Measurements from ENCODE around the gene ACSS2.

ACSS2 gene

DNA sequence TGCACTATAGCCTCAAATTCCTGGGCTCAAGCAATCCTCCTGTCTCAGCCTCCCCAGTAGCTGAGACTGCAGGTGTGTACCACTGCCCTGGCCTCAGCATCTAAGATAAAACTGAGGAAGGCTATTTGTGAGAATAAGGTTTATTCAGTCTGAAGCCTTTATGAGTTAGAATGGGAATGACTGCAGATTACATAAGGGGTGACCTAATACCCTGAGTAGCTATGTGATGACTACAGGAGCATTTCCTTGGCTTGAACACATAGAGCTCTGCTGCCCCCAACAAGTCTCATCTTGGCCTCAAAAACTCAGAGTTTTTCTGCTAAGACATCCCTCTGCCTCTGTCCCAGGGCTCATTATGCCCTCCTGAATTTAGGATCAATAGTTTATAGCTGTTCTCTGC, 71.6 kb downstream of the ACSS2 start:
- no peak for DNase-seq (ENCODE audit: low read depth in 2 of 2)

DNA sequence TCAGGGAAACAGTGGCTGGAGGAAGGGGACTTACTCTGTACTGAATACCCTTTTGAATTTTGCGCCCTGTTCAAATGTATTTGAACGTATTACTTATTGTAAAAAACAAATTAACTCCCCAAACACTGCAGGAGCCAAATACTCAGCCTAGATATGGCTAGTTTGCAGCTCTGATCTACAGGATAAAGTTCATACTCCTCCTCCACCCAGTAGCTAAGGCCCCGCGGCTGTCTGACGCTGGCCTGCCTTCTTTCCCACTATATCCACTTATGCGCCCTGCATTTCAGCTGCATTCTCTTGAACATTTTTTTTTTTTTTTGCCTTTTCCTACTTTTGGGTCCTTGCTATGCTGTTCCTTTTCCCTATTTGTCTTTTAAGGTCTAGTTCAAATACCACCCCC, 72.7 kb downstream of the ACSS2 start:
- DNase-seq (ENCODE audit: low read depth in 2 of 2): no peak

- no peak for DNase-seq (ENCODE audit: low read depth in 2 of 2)
These were observed 74.8 kb downstream of the ACSS2 start for GRCh38 chr20:34951252-34951651.

- DNase-seq (ENCODE audit: low read depth in 2 of 2): no peak
These were observed 75.2 kb downstream of the ACSS2 start for GRCh38 chr20:34951652-34952051.

DNA sequence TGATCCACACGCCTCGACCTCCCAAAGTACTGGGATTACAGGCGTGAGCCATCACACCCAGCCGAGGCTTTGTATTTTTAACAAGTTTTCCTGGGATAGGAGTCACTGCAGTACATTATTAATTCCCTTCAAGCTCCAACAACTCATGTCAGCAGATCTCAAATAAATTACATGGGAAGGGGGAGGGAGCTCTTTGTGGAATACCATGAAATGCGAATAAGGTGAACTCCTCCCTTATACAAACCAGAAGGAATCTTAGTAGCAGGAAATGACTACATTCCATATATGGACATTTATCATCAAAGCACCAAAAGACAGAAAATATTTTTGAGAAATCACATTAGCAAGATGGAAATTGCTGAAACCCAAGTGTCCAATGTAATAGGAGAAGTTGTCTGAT, 76.3 kb downstream of the ACSS2 start:
- DNase-seq (ENCODE audit: low read depth in 2 of 2): no peak

GRCh38 chr20:34953960-34954359, 77.5 kb downstream of the ACSS2 start:
- no peak for DNase-seq (ENCODE audit: low read depth in 2 of 2)

DNA sequence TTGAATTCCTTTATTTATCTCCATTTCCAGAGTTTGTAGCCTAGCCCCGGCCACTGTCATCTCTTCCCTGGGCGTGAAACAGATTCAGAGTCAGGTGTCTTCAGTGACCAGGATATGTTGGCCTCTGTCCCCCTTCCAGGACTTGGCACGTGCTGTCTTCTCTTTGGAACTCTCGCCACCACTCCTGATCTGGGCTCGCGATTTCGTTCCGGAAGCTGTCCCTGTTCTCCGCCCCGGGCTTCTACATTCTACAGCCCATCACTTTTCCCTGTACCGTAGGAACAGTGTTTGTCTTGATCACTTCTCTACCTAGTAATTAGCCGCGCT, 78.5 kb downstream of the ACSS2 start:
- no peak for DNase-seq (ENCODE audit: low read depth in 2 of 2)

GRCh38 chr20:34955231-34956040, 79.0 kb downstream of the ACSS2 start, which contains the start of the genes GSS and MYH7B:
TSS of gene GSS (minus strand) at chr20:34955806. CDS start at chr20:34951852, 3,954 bp downstream.
TSS of gene MYH7B (plus strand) at chr20:34955868. CDS start at chr20:34978006, 22,138 bp downstream.
- peak; percentile 96 to 97 for DNase-seq (ENCODE audit: low read depth in 2 of 2)

- no peak for DNase-seq (ENCODE audit: low read depth in 2 of 2)
These were observed 79.6 kb downstream of the ACSS2 start for GRCh38 chr20:34956041-34956458.

GRCh38 chr20:34956751-34957472, 80.5 kb downstream of the ACSS2 start:
- no peak for DNase-seq (ENCODE audit: low read depth in 2 of 2)

- DNase-seq (ENCODE audit: low read depth in 2 of 2): no peak
These were observed 88.1 kb downstream of the ACSS2 start for GRCh38 chr20:34964486-34964885.

GRCh38 chr20:34965051-34965450, 88.6 kb downstream of the ACSS2 start:
- no peak for DNase-seq (ENCODE audit: low read depth in 2 of 2)

DNA sequence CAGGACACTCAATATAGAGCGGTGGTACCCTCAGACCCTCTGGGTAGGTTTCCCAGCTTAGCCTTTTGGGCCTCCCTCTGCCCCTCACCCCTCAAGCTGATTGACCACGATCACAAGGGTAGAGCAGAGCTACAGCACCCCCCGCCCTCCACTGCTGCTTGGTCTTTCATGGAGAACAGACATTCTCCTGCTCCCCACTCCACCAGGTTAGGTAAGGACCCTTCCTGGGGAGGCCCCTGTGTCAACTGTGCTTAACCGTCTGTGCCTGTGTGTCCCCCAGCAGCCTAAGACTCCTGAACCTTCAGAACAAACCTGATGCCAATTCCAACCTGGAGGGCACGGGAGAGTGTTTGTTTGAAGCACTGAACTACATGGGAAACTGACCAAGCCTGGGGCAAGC, 91.0 kb downstream of the ACSS2 start:
- DNase-seq (ENCODE audit: low read depth in 2 of 2): no peak

DNA sequence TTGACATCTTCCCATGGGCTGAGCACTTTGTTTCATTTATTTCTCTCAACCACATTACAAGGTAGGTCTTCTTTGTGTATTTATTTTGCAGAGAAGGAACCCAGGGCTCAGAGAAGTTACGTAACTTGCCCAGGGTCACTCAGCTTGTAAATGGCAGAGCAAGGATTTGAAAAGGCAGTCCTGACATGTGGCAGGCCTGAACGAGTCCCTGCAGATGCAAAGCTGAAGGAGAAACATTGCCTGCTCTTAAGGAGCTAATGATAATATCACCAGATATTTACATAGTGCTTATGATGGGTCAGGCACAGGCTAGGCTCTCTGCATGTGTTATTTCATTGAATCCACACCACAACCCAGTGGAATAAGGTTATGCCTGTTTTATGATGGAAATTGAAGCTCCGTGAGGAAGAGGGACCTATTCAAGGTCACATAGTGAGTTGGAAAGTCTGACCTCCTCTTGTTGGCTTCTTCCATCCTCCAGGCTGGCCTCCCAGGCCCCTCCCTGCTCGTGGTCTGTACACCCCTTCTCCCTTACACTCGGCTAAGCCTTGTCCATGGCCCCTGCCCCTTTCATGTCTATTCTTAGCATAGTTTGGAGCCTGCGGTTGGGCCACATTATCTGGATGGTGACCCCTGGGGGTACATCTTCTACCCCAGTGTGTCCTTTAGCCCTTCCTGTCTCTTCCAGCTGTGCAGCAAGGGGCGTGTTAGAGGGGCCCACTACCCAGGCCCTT, 91.8 kb downstream of the ACSS2 start:
- DNase-seq (ENCODE audit: low read depth in 2 of 2): no peak

GRCh38 chr20:34970193-34970840, 93.9 kb downstream of the ACSS2 start:
- no peak for DNase-seq (ENCODE audit: low read depth in 2 of 2)

DNA sequence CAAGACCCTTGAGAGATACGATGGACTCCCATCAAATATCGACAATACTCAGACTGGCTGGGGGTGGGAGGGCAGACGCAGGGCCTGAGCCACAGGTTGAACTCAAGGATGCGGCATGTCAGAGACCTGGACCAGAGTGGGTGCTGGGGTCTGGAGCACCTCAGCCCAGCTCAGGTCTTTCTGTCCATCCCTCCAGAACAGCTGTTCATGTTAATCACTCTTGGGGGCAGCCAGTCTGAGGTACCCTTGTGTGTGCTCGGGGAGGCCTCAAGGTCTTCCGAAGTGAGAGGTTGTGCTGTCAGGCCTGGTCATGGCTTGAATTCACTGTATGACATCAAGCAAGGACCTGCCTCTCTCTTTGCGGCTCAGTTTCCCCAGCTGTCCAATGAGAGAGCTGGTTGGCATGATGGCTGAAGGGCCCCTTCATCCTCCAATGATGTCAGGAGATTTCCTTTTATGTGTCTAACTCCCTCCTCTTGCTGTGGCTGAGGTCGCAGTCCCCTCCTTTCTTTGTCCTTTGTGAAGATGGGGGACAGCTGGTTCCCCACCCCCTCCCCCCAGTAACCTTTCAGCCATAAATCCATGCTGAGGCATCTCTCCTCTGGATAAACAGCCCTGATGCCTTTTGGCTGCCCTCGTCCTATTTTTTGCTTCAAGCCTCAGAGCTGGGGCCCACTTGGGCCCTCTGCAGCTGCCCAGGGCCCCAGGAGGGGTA, 94.6 kb downstream of the ACSS2 start:
- DNase-seq (ENCODE audit: low read depth in 2 of 2): no peak

GRCh38 chr20:34971561-34972235, 95.3 kb downstream of the ACSS2 start:
- DNase-seq (ENCODE audit: low read depth in 2 of 2): no peak

DNA sequence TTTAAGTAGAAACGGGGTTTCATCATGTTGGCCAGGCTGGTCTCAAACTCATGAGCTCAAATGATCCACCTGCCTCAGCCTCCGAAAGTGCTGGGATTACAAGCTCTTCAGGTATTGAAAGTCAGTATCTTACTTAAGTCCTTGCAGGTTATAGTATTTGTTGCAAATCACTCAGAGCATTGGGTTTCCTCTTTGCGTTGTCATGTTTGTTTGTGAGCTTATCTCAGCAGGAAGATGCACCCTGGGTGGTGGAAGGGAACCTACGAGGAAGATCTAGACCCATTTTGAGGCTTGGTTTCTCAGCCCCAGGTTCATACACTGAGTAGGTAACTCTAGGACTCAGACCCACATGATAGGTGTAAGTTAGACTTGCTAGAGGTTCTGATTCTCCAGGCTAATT, 97.8 kb downstream of the ACSS2 start:
- no peak for DNase-seq (ENCODE audit: low read depth in 2 of 2)

- no peak for DNase-seq (ENCODE audit: low read depth in 2 of 2)
These were observed 99.9 kb downstream of the ACSS2 start for GRCh38 chr20:34976286-34976685.

Data from stimulated activated CD8-positive, alpha-beta memory T cell treated with anti-CD3 and anti-CD28 coated beads, Interleukin-15, amount 100 ng/mL, for 48 hours (primary cell).